ENCODE measurements around the gene SCUBE1.

GRCh38 chr22:43191831-43192230 lies 151.3 kb downstream of the SCUBE1 start:
- TF ChIP-seq CTCF (IDR thresholded peaks at IDR 0.05) (no peak), POLR2AphosphoS5 (IDR thresholded peaks at IDR 0.05) (no peak), POLR2A (IDR thresholded peaks at IDR 0.05) (no peak)
